Non-pigmented ciliary epithelial cell (primary cell): ENCODE measurements around the gene KIAA1586.
A peak's percentile ranks its signal among the peaks of the same experiment; 100 is the strongest.
"Not testable (repeated sequence)": the region's sequence is repeated elsewhere in the genome, so short reads cannot be mapped to it uniquely, and the experiment has no call there.

Source experiments
- DNase-seq: peaks from one replicate; pipeline ENCODE4 v3.0.0-alpha.2; 2010; ENCODE audit warnings: low read depth

KIAA1586 gene

GRCh38 chr6:57046332-57047256 lies at the start of gene KIAA1586:
Gene KIAA1586 (plus strand): TSS chr6:57046693. CDS start chr6:57046756, 63 bp downstream.
- peak; percentile 60 for DNase-seq

- DNase-seq, result no peak
These were observed 47.4 kb upstream of the KIAA1586 start for GRCh38 chr6:56999049-56999448.

GRCh38 chr6:56999748-57000147 lies 46.7 kb upstream of the KIAA1586 start:
- not testable (repeated sequence) for DNase-seq

GRCh38 chr6:57002197-57002596 lies 44.3 kb upstream of the KIAA1586 start:
- DNase-seq, result no peak

GRCh38 chr6:57004292-57004691 lies 42.2 kb upstream of the KIAA1586 start:
- DNase-seq, result no peak

GRCh38 chr6:57006101-57006500 lies 40.4 kb upstream of the KIAA1586 start:
- DNase-seq, result no peak

GRCh38 chr6:57008069-57008468 lies 38.4 kb upstream of the KIAA1586 start:
- DNase-seq, result not testable (repeated sequence)

GRCh38 chr6:57013521-57013926 lies 33.0 kb upstream of the KIAA1586 start:
- no peak for DNase-seq

GRCh38 chr6:57017069-57017468 lies 29.4 kb upstream of the KIAA1586 start:
- no peak for DNase-seq

- no peak for DNase-seq
These were observed 28.7 kb upstream of the KIAA1586 start for GRCh38 chr6:57017841-57018240.

- DNase-seq, result no peak
These were observed 27.1 kb upstream of the KIAA1586 start for GRCh38 chr6:57019434-57019833.

- no peak for DNase-seq
These were observed 25.3 kb upstream of the KIAA1586 start for GRCh38 chr6:57021086-57021720.

- no peak for DNase-seq
These were observed 22.2 kb upstream of the KIAA1586 start for GRCh38 chr6:57024321-57024720.

- DNase-seq, result no peak
These were observed 21.7 kb upstream of the KIAA1586 start for GRCh38 chr6:57024775-57025174.

- no peak for DNase-seq
These were observed 20.5 kb upstream of the KIAA1586 start for GRCh38 chr6:57026001-57026400.

GRCh38 chr6:57027301-57027700 lies 19.2 kb upstream of the KIAA1586 start:
- no peak for DNase-seq

GRCh38 chr6:57029213-57029612 lies 17.3 kb upstream of the KIAA1586 start:
- DNase-seq, result no peak

GRCh38 chr6:57033228-57033627 lies 13.3 kb upstream of the KIAA1586 start:
- no peak for DNase-seq

GRCh38 chr6:57035549-57035948 lies 10.9 kb upstream of the KIAA1586 start:
- DNase-seq, result no peak

- DNase-seq, result no peak
These were observed 7.6 kb upstream of the KIAA1586 start for GRCh38 chr6:57038906-57039305.

GRCh38 chr6:57040011-57040410 lies 6.5 kb upstream of the KIAA1586 start:
- no peak for DNase-seq

GRCh38 chr6:57044061-57044460 lies 2.4 kb upstream of the KIAA1586 start:
- not testable (repeated sequence) for DNase-seq

GRCh38 chr6:57044568-57044967 lies 1.9 kb upstream of the KIAA1586 start:
- DNase-seq, result no peak
